ENCODE results near the gene APOBEC4. TPM values are rescaled to one million over a fixed set of nuclear protein-coding genes. Genes with fewer than 3 reads are reported as not detected.
A peak's percentile ranks its signal among the peaks of the same experiment; 100 is the strongest.
"Not testable (repeated sequence)": the region's sequence is repeated elsewhere in the genome, so short reads cannot be mapped to it uniquely, and the experiment has no call there.

The APOBEC4 gene
- total RNA-seq, 4 donors from 2014 or later = not detected

GRCh38 chr1:183689762-183690204 is 36.7 kb upstream of the APOBEC4 start:
- intact Hi-C loops (cut with DNase I) = no loop called here
- Histone ChIP-seq H3K4me1 (peaks cover 0 to 9% of the 10 kb centered on the region in 2 donors), H3K27me3 (no peaks in the 10 kb centered on the region), H3K4me3 (replicated peaks in 1 of 3) (no peak overlapping the region), H3K9me3 (no peaks in the 10 kb centered on the region), H3K36me3 (no peaks in the 10 kb centered on the region), H3K27ac (no peak overlapping the region)
- no peak for DNase-seq
- TF ChIP-seq, protein P1, sequence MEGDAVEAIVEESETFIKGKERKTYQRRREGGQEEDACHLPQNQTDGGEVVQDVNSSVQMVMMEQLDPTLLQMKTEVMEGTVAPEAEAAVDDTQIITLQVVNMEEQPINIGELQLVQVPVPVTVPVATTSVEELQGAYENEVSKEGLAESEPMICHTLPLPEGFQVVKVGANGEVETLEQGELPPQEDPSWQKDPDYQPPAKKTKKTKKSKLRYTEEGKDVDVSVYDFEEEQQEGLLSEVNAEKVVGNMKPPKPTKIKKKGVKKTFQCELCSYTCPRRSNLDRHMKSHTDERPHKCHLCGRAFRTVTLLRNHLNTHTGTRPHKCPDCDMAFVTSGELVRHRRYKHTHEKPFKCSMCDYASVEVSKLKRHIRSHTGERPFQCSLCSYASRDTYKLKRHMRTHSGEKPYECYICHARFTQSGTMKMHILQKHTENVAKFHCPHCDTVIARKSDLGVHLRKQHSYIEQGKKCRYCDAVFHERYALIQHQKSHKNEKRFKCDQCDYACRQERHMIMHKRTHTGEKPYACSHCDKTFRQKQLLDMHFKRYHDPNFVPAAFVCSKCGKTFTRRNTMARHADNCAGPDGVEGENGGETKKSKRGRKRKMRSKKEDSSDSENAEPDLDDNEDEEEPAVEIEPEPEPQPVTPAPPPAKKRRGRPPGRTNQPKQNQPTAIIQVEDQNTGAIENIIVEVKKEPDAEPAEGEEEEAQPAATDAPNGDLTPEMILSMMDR (IDR thresholded peaks at IDR 0.05) = no peak
- TF ChIP-seq POLR2A (IDR thresholded peaks at IDR 0.05) = no peak

GRCh38 chr1:183688341-183689060 is 35.4 kb upstream of the APOBEC4 start:
- Histone ChIP-seq H3K9me3 (no peaks in the 10 kb centered on the region), H3K4me3 (replicated peaks in 1 of 3) (no peak overlapping the region), H3K27me3 (no peaks in the 10 kb centered on the region), H3K36me3 (no peaks in the 10 kb centered on the region), H3K27ac (no peak overlapping the region), H3K4me1 (peaks cover 0 to under 1% of the 10 kb centered on the region in 2 donors)
- intact Hi-C loops (cut with DNase I) = no loop called here
- no peak for DNase-seq
- 79 to 88% methylated on average over 2 of the region's 2 CpGs for WGBS, 2 donors
- TF ChIP-seq POLR2A (IDR thresholded peaks at IDR 0.05) = no peak
- TF ChIP-seq, protein P1 (IDR thresholded peaks at IDR 0.05) = no peak

DNA sequence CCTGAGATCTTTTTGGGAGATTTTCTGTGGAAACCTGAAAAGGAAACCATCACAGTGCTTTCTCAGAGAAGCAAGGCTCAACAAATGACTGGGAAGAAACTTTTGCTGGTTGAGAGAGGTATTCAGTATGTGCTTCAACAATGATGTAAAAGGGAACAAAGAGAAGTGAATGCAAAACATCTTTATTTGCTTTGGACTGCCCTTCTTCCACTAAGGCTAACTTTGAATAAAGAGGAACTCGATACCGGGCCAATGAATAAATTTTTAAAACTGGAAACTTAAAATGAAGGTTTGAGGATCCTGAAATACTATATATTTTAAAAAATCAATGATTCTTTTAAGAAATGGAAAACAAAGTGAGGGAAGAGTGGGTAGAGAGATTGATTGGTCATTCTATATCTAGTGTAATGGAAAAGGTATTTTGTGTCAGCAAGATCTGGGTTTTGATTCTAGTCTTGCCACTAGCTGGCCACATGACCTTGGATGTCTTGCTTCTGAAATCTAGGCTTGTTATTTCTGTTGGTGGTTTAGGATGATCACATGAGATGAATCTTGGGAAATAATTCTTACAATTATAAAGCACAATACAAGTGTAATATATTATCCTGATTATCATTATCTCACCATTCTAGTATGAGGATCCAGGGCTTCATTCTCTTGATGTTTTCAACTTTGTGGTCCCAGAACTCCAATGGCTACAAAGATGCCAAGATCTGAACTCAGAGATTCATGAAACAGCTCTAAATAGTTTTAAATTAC is 34.6 kb upstream of the APOBEC4 start:
- Histone ChIP-seq H3K27ac (no peak overlapping the region), H3K4me3 (replicated peaks in 1 of 3) (no peak overlapping the region), H3K4me1 (no peaks in the 10 kb centered on the region), H3K27me3 (no peaks in the 10 kb centered on the region), H3K36me3 (no peaks in the 10 kb centered on the region), H3K9me3 (no peaks in the 10 kb centered on the region)
- WGBS, 2 donors = 79 to 83% methylated on average over 2 of the region's 2 CpGs
- intact Hi-C loops (cut with DNase I) = no loop called here
- DNase-seq = no peak
- no peak for TF ChIP-seq POLR2A (IDR thresholded peaks at IDR 0.05)
- TF ChIP-seq, protein P1 (IDR thresholded peaks at IDR 0.05) = no peak

DNA sequence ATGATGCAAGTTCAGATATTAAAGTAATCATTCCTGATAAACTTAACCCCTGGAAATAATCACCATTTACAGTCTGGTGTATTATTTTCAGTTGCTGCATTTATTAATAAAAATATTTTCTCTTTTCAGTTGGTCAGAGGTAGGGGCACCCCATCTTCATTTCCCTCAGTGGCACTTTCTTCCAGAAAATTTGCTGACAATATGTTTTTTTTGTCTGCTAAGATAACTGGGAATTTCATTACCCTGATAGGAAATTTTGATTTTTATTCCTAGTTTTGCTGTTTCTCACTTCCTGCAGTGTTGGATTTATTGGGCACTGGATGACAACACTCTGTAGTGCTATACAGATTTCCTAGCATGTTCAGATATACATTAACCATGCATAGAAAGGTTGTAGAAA is 33.1 kb upstream of the APOBEC4 start:
- Histone ChIP-seq H3K27ac (no peak overlapping the region), H3K9me3 (no peaks in the 10 kb centered on the region), H3K4me3 (replicated peaks in 1 of 3) (no peak overlapping the region), H3K27me3 (no peaks in the 10 kb centered on the region), H3K36me3 (no peaks in the 10 kb centered on the region), H3K4me1 (no peaks in the 10 kb centered on the region)
- no peak for TF ChIP-seq POLR2A (IDR thresholded peaks at IDR 0.05)
- TF ChIP-seq, protein P1 (IDR thresholded peaks at IDR 0.05) = no peak
- no peak for DNase-seq
- intact Hi-C loops (cut with DNase I) = no loop called here

DNA sequence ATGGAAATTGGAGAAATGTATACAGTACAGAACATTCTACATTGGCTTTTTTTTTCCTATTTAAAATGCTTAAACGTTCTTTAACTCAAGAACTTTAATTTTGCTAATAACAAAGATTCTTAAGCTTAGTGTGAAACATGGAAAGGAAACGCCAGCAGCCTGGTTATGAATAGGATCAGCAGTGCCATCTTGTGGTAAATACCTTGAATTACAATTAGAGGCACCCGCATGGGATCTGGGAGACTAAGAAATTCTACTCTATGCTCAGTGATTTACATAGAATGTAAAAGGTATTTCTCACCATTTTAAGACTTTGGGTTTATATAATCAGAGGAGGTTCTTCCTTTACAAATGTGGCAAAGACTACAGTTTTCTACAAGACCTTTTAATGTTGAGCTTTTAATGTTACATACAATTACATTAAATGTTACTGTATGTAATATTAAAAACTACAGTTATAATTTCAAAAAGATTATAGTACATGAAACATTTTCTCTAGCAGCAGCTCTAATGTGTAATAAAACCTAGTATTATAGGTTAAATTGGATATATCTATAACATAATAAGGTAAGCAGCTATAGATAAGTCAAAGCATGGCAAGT is 32.1 kb upstream of the APOBEC4 start:
- Histone ChIP-seq H3K4me3 (replicated peaks in 1 of 3) (no peak overlapping the region), H3K4me1 (no peaks in the 10 kb centered on the region), H3K27ac (no peak overlapping the region), H3K27me3 (no peaks in the 10 kb centered on the region), H3K9me3 (no peaks in the 10 kb centered on the region), H3K36me3 (no peaks in the 10 kb centered on the region)
- DNase-seq = no peak
- TF ChIP-seq, protein P1 (IDR thresholded peaks at IDR 0.05) = peak; percentile 33 to 60 (median 45)
- no peak for TF ChIP-seq POLR2A (IDR thresholded peaks at IDR 0.05)
- WGBS, 2 donors = 16 to 22% methylated on average over 3 of the region's 3 CpGs
- intact Hi-C loops (cut with DNase I) = no loop called here

DNA sequence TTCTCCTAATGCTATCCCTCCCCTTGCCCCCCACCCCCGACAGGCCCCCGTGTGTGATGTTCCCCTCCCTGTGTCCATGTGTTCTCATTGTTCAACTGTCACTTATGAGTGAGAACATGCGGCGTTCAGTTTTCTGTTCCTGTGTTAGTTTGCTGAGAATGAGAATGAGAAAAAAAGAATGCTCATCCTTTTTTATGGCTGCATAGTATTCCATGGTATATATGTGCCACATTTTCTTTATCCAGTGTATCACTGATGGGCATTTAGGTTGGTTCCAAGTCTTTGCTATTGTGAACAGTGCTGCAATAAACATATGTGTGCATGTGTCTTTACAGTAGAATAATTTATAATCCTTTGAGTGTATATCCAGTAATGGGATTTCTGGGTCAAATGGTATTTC is 26.2 kb upstream of the APOBEC4 start:
- WGBS, 2 donors = 94 to 97% methylated on average over 4 of the region's 4 CpGs
- not testable (repeated sequence) for H3K27ac ChIP-seq

More for the DNA sequence above, 26.2 kb upstream of the APOBEC4 start:
- intact Hi-C loops (cut with DNase I); H3K36me3 ChIP-seq; DNase-seq; H3K4me3 ChIP-seq (replicated peaks in 1 of 3); H3K9me3 ChIP-seq; H3K4me1 ChIP-seq; H3K27me3 ChIP-seq: not testable (repeated sequence)

All from thyroid gland (tissue), 4 donors.